Duodenal mucosa (tissue), 2 donors: Measurements from ENCODE around the gene MRPL2.
"Not testable (repeated sequence)": the region's sequence is repeated elsewhere in the genome, so short reads cannot be mapped to it uniquely, and the experiment has no call there.

Experiments used
- H3K27ac ChIP-seq: one replicate; pipeline ENCODE4 v1.7.0; 2013; ENCODE audit warnings: low read depth, low read length
- H3K27me3 ChIP-seq, 2 donors: one replicate each; pipeline ENCODE4 v1.7.0; 2013; ENCODE audit warnings: low read length in 2 of 2, control low read depth in 1 of 2; ENCODE audit not compliant: insufficient read depth in 2 of 2, control insufficient read depth in 1 of 2
- H3K36me3 ChIP-seq, 2 donors: one replicate each; pipeline ENCODE4 v1.7.0; 2013; ENCODE audit warnings: low read length in 2 of 2, control low read depth in 1 of 2; ENCODE audit not compliant: insufficient read depth in 2 of 2, control insufficient read depth in 1 of 2
- H3K4me1 ChIP-seq, 2 donors: one replicate each; pipeline ENCODE4 v1.7.0; 2013; ENCODE audit warnings: low read length in 2 of 2, control low read depth in 1 of 2; ENCODE audit not compliant: insufficient read depth in 2 of 2, control insufficient read depth in 1 of 2
- H3K4me3 ChIP-seq, 2 donors: one replicate each; pipeline ENCODE4 v1.7.0; 2013; ENCODE audit warnings: low read length in 2 of 2, low read depth in 1 of 2
- H3K9ac ChIP-seq, 2 donors: one replicate each; pipeline ENCODE4 v1.7.0; 2013; ENCODE audit warnings: low read length in 2 of 2, low read depth in 1 of 2
- H3K9me3 ChIP-seq, 2 donors: one replicate each; pipeline ENCODE4 v1.7.0; 2013; ENCODE audit warnings: low read length in 2 of 2, control low read depth in 1 of 2; ENCODE audit not compliant: control insufficient read depth in 1 of 2

Gene MRPL2

GRCh38 chr6:43082806-43083655, 23.8 kb upstream of the MRPL2 start:
- Histone ChIP-seq H3K27me3 (no peaks in the 10 kb centered on the region), H3K9me3 (no peaks in the 10 kb centered on the region), H3K9ac (no peak overlapping the region), H3K4me1 (peaks cover 0 to 3% of the 10 kb centered on the region in 2 donors), H3K27ac (no peak overlapping the region), H3K36me3 (no peaks in the 10 kb centered on the region), H3K4me3 (no peak overlapping the region)

GRCh38 chr6:43081922-43082321, 22.7 kb upstream of the MRPL2 start:
- H3K9me3 ChIP-seq, H3K27ac ChIP-seq, H3K9ac ChIP-seq, H3K36me3 ChIP-seq, H3K27me3 ChIP-seq, H3K4me3 ChIP-seq: not testable (repeated sequence)
- H3K4me1 ChIP-seq: peaks cover 0 to 11% of the 10 kb centered on the region in 2 donors

DNA sequence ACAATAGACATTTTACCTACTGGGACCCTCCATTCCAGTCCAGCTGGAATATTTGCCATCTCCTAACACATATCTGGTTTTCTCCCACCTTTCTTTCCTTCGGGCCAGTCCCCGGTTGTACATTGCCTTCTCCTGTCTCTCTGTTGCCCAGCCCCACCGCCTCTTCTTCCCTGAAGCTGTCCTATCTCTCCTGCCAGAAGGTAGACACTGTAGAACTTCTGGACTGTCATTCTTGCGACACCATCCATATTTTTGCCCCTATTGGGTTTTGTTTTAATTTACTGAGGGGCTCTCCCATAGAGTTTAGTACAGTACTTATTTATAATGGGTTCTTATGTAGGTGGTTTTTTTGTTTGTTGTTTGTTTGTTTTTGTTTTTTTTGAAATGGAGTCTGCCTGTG, 21.8 kb upstream of the MRPL2 start:
- Histone ChIP-seq H3K27ac (no peak overlapping the region), H3K27me3 (peaks cover 0 to 7% of the 10 kb centered on the region in 2 donors)

DNA sequence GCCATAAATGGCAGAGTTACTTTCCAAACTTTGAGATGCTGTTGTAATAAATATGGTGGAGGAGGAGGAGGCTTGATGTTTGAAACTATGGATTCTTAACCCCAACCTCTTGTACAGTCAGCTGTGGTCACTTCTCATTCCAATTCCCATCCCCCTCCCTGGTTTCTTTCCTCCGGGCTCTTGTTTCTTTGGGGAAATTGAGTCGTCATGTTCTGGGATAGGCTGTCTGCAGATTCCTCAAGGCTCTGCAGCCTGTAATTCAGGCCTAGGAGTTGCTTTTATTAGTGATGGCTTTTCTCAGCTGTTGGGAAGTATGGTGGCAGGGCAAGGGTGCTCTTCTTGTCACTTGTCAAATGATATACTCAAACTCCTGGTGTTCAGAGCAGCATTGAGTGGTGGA, 19.5 kb upstream of the MRPL2 start:
- Histone ChIP-seq H3K36me3 (peaks cover 0 to 4% of the 10 kb centered on the region in 2 donors), H3K9ac (no peak overlapping the region), H3K27me3 (peaks cover 0 to 7% of the 10 kb centered on the region in 2 donors), H3K27ac (no peak overlapping the region), H3K4me3 (no peak overlapping the region), H3K4me1 (peaks cover 4 to 11% of the 10 kb centered on the region in 2 donors), H3K9me3 (no peaks in the 10 kb centered on the region)

More for the DNA sequence above, 21.8 kb upstream of the MRPL2 start:
- Histone ChIP-seq H3K9ac (no peak overlapping the region), H3K4me3 (no peak overlapping the region), H3K9me3 (no peaks in the 10 kb centered on the region), H3K4me1 (peaks cover 0 to 11% of the 10 kb centered on the region in 2 donors), H3K36me3 (no peaks in the 10 kb centered on the region)

GRCh38 chr6:43077981-43078511, 18.8 kb upstream of the MRPL2 start:
- peaks cover 1 to 8% of the 10 kb centered on the region in 2 donors for H3K36me3 ChIP-seq
- peaks cover 0 to 7% of the 10 kb centered on the region in 2 donors for H3K27me3 ChIP-seq
- H3K27ac ChIP-seq: no peak overlapping the region
- H3K4me3 ChIP-seq: peak overlapping the region in 1 of 2 donors; percentile 74
- H3K9me3 ChIP-seq: no peaks in the 10 kb centered on the region
- H3K9ac ChIP-seq: no peak overlapping the region
- H3K4me1 ChIP-seq: peaks cover 4 to 11% of the 10 kb centered on the region in 2 donors

DNA sequence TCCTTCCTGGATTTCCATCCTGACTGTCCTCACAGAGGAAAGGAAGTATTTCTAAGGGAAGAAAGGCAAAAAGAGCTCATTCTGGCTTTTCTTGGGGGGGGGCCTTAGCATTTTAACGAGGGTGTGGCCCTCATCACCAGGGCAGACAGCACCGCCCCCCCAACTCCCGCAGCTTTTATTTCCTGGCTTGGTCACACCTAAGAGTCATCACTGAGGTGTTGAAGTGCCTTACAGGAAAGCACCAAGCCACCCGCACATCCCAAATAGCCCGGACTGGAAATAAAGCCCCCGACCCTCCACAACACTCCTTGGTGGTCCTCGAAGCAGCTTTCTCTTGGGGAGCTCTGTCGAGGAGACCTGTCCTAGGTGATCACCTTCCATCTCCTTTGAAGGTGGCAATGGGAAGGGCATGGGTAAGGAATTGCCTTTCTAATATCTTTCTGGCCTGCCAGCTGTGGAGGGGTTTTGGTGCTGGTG, 18.1 kb upstream of the MRPL2 start:
- peak overlapping the region; percentile 14 for H3K27ac ChIP-seq

GRCh38 chr6:43076464-43077332, 17.5 kb upstream of the MRPL2 start:
- peak overlapping the region; percentile 68 to 74 for H3K4me3 ChIP-seq
- H3K36me3 ChIP-seq: peaks cover 8 to 21% of the 10 kb centered on the region in 2 donors
- peaks cover 0 to 7% of the 10 kb centered on the region in 2 donors for H3K27me3 ChIP-seq
- H3K27ac ChIP-seq: peak overlapping the region; percentile 14
- no peaks in the 10 kb centered on the region for H3K9me3 ChIP-seq
- peaks cover 4 to 11% of the 10 kb centered on the region in 2 donors for H3K4me1 ChIP-seq
- peak overlapping the region; percentile 32 to 48 for H3K9ac ChIP-seq

More for the DNA sequence above, 18.1 kb upstream of the MRPL2 start:
- Histone ChIP-seq H3K27me3 (peaks cover 0 to 7% of the 10 kb centered on the region in 2 donors), H3K4me1 (peaks cover 4 to 11% of the 10 kb centered on the region in 2 donors), H3K4me3 (peak overlapping the region; percentile 68 to 74), H3K36me3 (peaks cover 5 to 15% of the 10 kb centered on the region in 2 donors), H3K9ac (peak overlapping the region; percentile 18 to 48), H3K9me3 (no peaks in the 10 kb centered on the region)

DNA sequence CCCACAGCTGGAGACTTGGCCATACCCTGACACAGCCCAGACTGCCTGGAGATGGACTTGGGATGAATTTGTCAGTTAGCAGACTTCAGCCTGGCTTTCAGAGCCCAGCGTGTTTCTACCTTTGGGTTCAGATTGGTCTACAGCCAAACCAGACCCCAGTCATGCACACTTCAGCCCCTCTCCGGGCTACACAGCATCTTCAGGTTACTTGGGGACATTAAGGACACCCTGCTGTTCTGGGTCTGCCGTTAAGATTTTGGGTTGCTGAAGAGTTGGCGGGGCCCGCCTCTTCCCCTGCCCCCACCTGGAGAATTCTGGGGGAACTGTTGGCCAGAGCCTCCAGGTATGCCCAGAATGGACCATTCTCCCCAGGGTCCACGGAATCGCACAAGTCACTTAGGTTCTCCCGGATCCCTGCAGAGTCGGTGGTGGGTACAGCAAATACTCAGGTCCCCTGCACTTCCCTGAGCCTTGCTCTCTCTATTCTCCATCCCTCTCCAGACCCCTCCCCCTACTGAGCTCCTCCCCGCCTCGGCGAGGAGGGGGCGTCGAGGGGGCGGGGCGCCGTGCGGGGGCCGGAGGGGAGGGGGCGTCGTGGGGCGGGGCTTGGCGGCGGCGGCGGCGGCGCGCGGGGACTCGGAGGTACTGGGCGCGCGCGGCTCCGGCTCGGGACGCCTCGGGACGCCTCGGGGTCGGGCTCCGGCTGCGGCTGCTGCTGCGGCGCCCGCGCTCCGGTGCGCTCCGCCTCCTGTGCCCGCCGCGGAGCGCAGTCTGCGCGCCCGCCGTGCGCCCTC, 16.6 kb upstream of the MRPL2 start, which contains the start of gene PTK7:
PTK7 (plus strand) TSS at position 645 of the 794 bp plus-strand sequence. CDS start 175 bp downstream, outside the sequence.
- H3K27ac ChIP-seq: peak within 1 kb of the TSS; percentile 14
- no peaks in the 10 kb centered on the region for H3K9me3 ChIP-seq
- H3K9ac ChIP-seq: peak within 1 kb of the TSS; percentile 32 to 48
- peaks cover 4 to 11% of the 10 kb centered on the region in 2 donors for H3K4me1 ChIP-seq
- peaks cover 0 to 7% of the 10 kb centered on the region in 2 donors for H3K27me3 ChIP-seq
- peak within 1 kb of the TSS; percentile 68 to 74 for H3K4me3 ChIP-seq
- peaks cover 13 to 27% of the 10 kb centered on the region in 2 donors for H3K36me3 ChIP-seq
